Amniotic epithelial cell (primary cell): ENCODE results near the gene SFTA2.
"Not testable (repeated sequence)": the region's sequence is repeated elsewhere in the genome, so short reads cannot be mapped to it uniquely, and the experiment has no call there.

ENCODE experiments used
- DNase-seq: peaks from one replicate; pipeline ENCODE4 v3.0.0-alpha.2; 2010; ENCODE audit warnings: low read depth

SFTA2 gene

GRCh38 chr6:30931969-30932645 lies at the start of gene SFTA2:
TSS of gene SFTA2 (minus strand) at chr6:30932170. CDS start at chr6:30932096, 74 bp downstream.
- DNase-seq: no peak

GRCh38 chr6:30979690-30980089 lies 47.7 kb upstream of the SFTA2 start:
- DNase-seq: no peak

GRCh38 chr6:30979141-30979540 lies 47.2 kb upstream of the SFTA2 start:
- DNase-seq: peak; percentile 39

- DNase-seq: no peak
These were observed 42.7 kb upstream of the SFTA2 start for GRCh38 chr6:30974490-30975252.

GRCh38 chr6:30972816-30973215 lies 40.8 kb upstream of the SFTA2 start:
- no peak for DNase-seq

GRCh38 chr6:30970946-30971345 lies 39.0 kb upstream of the SFTA2 start:
- no peak for DNase-seq

GRCh38 chr6:30969171-30969570 lies 37.2 kb upstream of the SFTA2 start:
- DNase-seq: not testable (repeated sequence)

GRCh38 chr6:30966154-30966553 lies 34.2 kb upstream of the SFTA2 start:
- no peak for DNase-seq

GRCh38 chr6:30965140-30965601 lies 33.2 kb upstream of the SFTA2 start:
- DNase-seq: no peak

- no peak for DNase-seq
These were observed 32.1 kb upstream of the SFTA2 start for GRCh38 chr6:30964075-30964474.

- DNase-seq: peak; percentile 19
These were observed 31.7 kb upstream of the SFTA2 start for GRCh38 chr6:30963641-30964040.

- DNase-seq: no peak
These were observed 30.7 kb upstream of the SFTA2 start for GRCh38 chr6:30962716-30963115.

- DNase-seq: peak; percentile 57
These were observed 29.1 kb upstream of the SFTA2 start for GRCh38 chr6:30960907-30961673.

GRCh38 chr6:30957716-30958115 lies 25.7 kb upstream of the SFTA2 start:
- DNase-seq: no peak

- peak; percentile 13 for DNase-seq
These were observed 23.5 kb upstream of the SFTA2 start for GRCh38 chr6:30955367-30956042.

GRCh38 chr6:30954631-30955366 lies 22.8 kb upstream of the SFTA2 start:
- no peak for DNase-seq

GRCh38 chr6:30951907-30952469 lies 20.0 kb upstream of the SFTA2 start:
- no peak for DNase-seq

- DNase-seq: no peak
These were observed 16.8 kb upstream of the SFTA2 start for GRCh38 chr6:30948811-30949210.

GRCh38 chr6:30947231-30947630 lies 15.3 kb upstream of the SFTA2 start:
- no peak for DNase-seq

GRCh38 chr6:30945281-30945680 lies 13.3 kb upstream of the SFTA2 start:
- DNase-seq: no peak

GRCh38 chr6:30944051-30944450 lies 12.1 kb upstream of the SFTA2 start:
- DNase-seq: no peak
